HG02571 (cell line): ENCODE results near the gene SMYD3.
"Not testable (repeated sequence)": the region's sequence is repeated elsewhere in the genome, so short reads cannot be mapped to it uniquely, and the experiment has no call there.

Source experiments
- ATAC-seq: cut with Tn5 transposase; IDR thresholded peaks from one replicate; pipeline ENCODE4 v1.9.1; 2021; ENCODE audit warnings: mild to moderate bottlenecking, moderate library complexity; ENCODE audit not compliant: unreplicated experiment

SMYD3 gene

GRCh38 chr1:245763873-245764331 lies 743.2 kb downstream of the SMYD3 start:
- no peak for ATAC-seq

- ATAC-seq = no peak
Observed at GRCh38 chr1:245762396-245762910, 744.6 kb downstream of the SMYD3 start.

- ATAC-seq = no peak
Observed at GRCh38 chr1:245760301-245760700, 746.8 kb downstream of the SMYD3 start.

GRCh38 chr1:245754463-245754961 lies 752.6 kb downstream of the SMYD3 start:
- ATAC-seq = no peak

GRCh38 chr1:245753807-245754206 lies 753.3 kb downstream of the SMYD3 start:
- no peak for ATAC-seq

GRCh38 chr1:245752561-245752960 lies 754.5 kb downstream of the SMYD3 start:
- ATAC-seq = no peak

GRCh38 chr1:245751726-245752470 lies 755.2 kb downstream of the SMYD3 start:
- ATAC-seq = no peak

- ATAC-seq = no peak
Observed at GRCh38 chr1:245751116-245751515, 756.0 kb downstream of the SMYD3 start.

GRCh38 chr1:245750261-245750660 lies 756.8 kb downstream of the SMYD3 start:
- ATAC-seq = no peak

GRCh38 chr1:245749053-245749452 lies 758.0 kb downstream of the SMYD3 start:
- ATAC-seq = no peak

- no peak for ATAC-seq
Observed at GRCh38 chr1:245748646-245749045, 758.4 kb downstream of the SMYD3 start.

GRCh38 chr1:245748240-245748639 lies 758.8 kb downstream of the SMYD3 start:
- no peak for ATAC-seq

GRCh38 chr1:245742896-245743295 lies 764.2 kb downstream of the SMYD3 start:
- ATAC-seq = no peak

GRCh38 chr1:245740336-245740735 lies 766.7 kb downstream of the SMYD3 start:
- not testable (repeated sequence) for ATAC-seq

- no peak for ATAC-seq
Observed at GRCh38 chr1:245730801-245731200, 776.3 kb downstream of the SMYD3 start.

GRCh38 chr1:245728035-245728434 lies 779.0 kb downstream of the SMYD3 start:
- ATAC-seq = not testable (repeated sequence)

- no peak for ATAC-seq
Observed at GRCh38 chr1:245721488-245721887, 785.6 kb downstream of the SMYD3 start.

- ATAC-seq = no peak
Observed at GRCh38 chr1:245718951-245719350, 788.1 kb downstream of the SMYD3 start.

- ATAC-seq = no peak
Observed at GRCh38 chr1:245718123-245718522, 789.0 kb downstream of the SMYD3 start.

- ATAC-seq = no peak
Observed at GRCh38 chr1:245717611-245718010, 789.5 kb downstream of the SMYD3 start.

GRCh38 chr1:245716561-245716960 lies 790.5 kb downstream of the SMYD3 start:
- ATAC-seq = no peak

GRCh38 chr1:245715970-245716369 lies 791.1 kb downstream of the SMYD3 start:
- no peak for ATAC-seq
